GM12878 (cell line): ENCODE results near the gene RNF150. TPM values are rescaled to one million over a fixed set of nuclear protein-coding genes. Genes with fewer than 3 reads are reported as not detected.

Experiments used
- ATAC-seq: fragments of 200-7000 bp; cut with Tn5 transposase; 3 replicates; pipeline ENCODE4 v1.9.1; 2020; ENCODE audit warnings: mild to moderate bottlenecking, moderate library complexity
- BruUV-seq: library from RNA; stranded (reverse); fragments of 400-500 nt; replicated peaks from 2 replicates; lab custom pipeline; 2021; lab: Mats Ljungman, UMichigan
- CTCF ChIA-PET: fragments of 300-600 bp; sonication (Branson Sonifier 250); formaldehyde crosslinking; extraction: SDS; loops from one replicate; lab custom pipeline; 2021; ENCODE audit warnings: inconsistent platforms; lab: Yijun Ruan, JAX
- POLR2A ChIA-PET: fragments of 350-600 bp; formaldehyde crosslinking; extraction: SDS; loops from one replicate; lab custom pipeline; 2021; ENCODE audit warnings: inconsistent platforms; lab: Charles Lee
- RAD21 ChIA-PET: fragments of 300-600 bp; sonication (Branson Sonifier 250); formaldehyde crosslinking; loops from one replicate; lab custom pipeline; 2023; ENCODE audit warnings: antibody characterized with exemption; ENCODE audit not compliant: unreplicated experiment; lab: Charles Lee
- SMC1A ChIA-PET: fragments of 300-600 bp; sonication (Branson Sonifier 250); formaldehyde crosslinking; loops from one replicate; lab custom pipeline; 2023; ENCODE audit not compliant: unreplicated experiment, uncharacterized antibody; lab: Charles Lee
- DNase-seq: peaks from one replicate; pipeline ENCODE4 v3.0.0-alpha.2; 2011; ENCODE audit warnings: low read depth, low spot score
- FAIRE-seq: peaks from 3 replicates; lab custom pipeline; 2011; peaks lifted over from hg19 to GRCh38; lab: Jason Lieb, UNC
- H2AFZ ChIP-seq: 2 replicates; pipeline ENCODE4 v1.6.0; 2011; ENCODE audit warnings: low read depth, low read length, control low read depth; ENCODE audit not compliant: control insufficient read depth
- H3K27ac ChIP-seq: 2 replicates; pipeline ENCODE4 v1.5.1; 2011; ENCODE audit warnings: control low read depth; ENCODE audit not compliant: control insufficient read depth, insufficient read depth
- H3K27me3 ChIP-seq, 2 experiments: replicated peaks in 1 of 2; 2 replicates each; pipeline versions ENCODE4 v1.6.0 to v1.6.1; 2011; ENCODE audit warnings: low read length in 1 of 2; ENCODE audit not compliant: control insufficient read depth in 2 of 2, insufficient read depth in 2 of 2
- H3K36me3 ChIP-seq, 2 experiments: 2 replicates each; pipeline ENCODE4 v1.5.1; 2011; ENCODE audit warnings: low read length in 1 of 2; ENCODE audit not compliant: control insufficient read depth in 2 of 2, insufficient read depth in 2 of 2
- H3K4me1 ChIP-seq: 2 replicates; pipeline ENCODE4 v1.6.1; 2011; ENCODE audit warnings: mild to moderate bottlenecking, low read length, moderate library complexity, mixed read lengths; ENCODE audit not compliant: control insufficient read depth, insufficient read depth
- H3K4me2 ChIP-seq: 2 replicates; pipeline ENCODE4 v1.6.0; 2011; ENCODE audit warnings: control low read depth; ENCODE audit not compliant: control insufficient read depth, insufficient read depth
- H3K4me3 ChIP-seq: fragments of 200-600 bp; sonication (generic); 2 replicates; pipeline ENCODE4 v1.5.1; 2016
- H3K79me2 ChIP-seq: 2 replicates; pipeline ENCODE4 v1.6.0; 2011; ENCODE audit warnings: low read length; ENCODE audit not compliant: control insufficient read depth, insufficient read depth
- H3K9ac ChIP-seq: 2 replicates; pipeline ENCODE4 v1.8.0; 2011; ENCODE audit warnings: low read length, control low read depth, mixed read lengths; ENCODE audit not compliant: control insufficient read depth, insufficient read depth
- H3K9me3 ChIP-seq: replicated peaks from 3 replicates; pipeline ENCODE4 v1.5.1; 2011; ENCODE audit warnings: mild to moderate bottlenecking, low read length; ENCODE audit not compliant: control insufficient read depth, insufficient read depth
- H4K20me1 ChIP-seq: 2 replicates; pipeline ENCODE4 v1.6.0; 2011; ENCODE audit not compliant: control insufficient read depth, insufficient read depth
- ZBTB11 ChIP-seq: fragments of 450-650 bp; formaldehyde crosslinking; IDR thresholded peaks from 2 replicates; pipeline ENCODE4 v1.5.0; 2022; ENCODE audit warnings: mild to moderate bottlenecking, missing genetic modification characterization
- WGBS: methylation state at CpG from one replicate; pipeline ENCODE4 v1.1.6; 2016; ENCODE audit warnings: low lambda C conversion rate; ENCODE audit not compliant: insufficient replicate concordance, insufficient coverage; ENCODE audit errors: missing lambda C conversion rate; 5-methylcytosine and 5-hydroxymethylcytosine counted together
- in situ Hi-C: fragments of 300-500 bp; cut with MboI; formaldehyde crosslinking; loops from 9 replicates; pipeline ENCODE4 v1.14.3; 2018; ENCODE audit warnings: mixed read lengths
- intact Hi-C: fragments of 100-400 bp; cut with micrococcal nuclease; formaldehyde crosslinking; loops from one replicate; pipeline ENCODE4 v1.14.2; 2022; ENCODE audit not compliant: unreplicated experiment
- polyA plus RNA-seq, 11 experiments: library from polyadenylated mRNA; depleted of rRNA in 4 of 11; unstranded in 6 of 11; stranded (reverse) in 5 of 11; fragments of >200 nt; fragmentation: Nextera tagmentation in 4 of 11; fragmentation: Illumina TruSeq in 1 of 11; extraction: Ambion mirVana in 4 of 11; extraction: Trizol in 1 of 11; gene quantifications; 1 replicate in 1 of 11; 2 replicates in 10 of 11; pipeline versions ENCODE4 v1.2.1 to v1.2.3, GENCODE V29; 2011 to 2016; ENCODE audit warnings: inconsistent platforms in 2 of 11, missing spikeins in 2 of 11, low read depth in 1 of 11
- total RNA-seq, 4 experiments: library from RNA; depleted of rRNA in 3 of 4; stranded (reverse); fragments of >200 nt in 3 of 4; fragmentation: Illumina TruSeq in 1 of 4; extraction: Trizol in 1 of 4; gene quantifications; 2 replicates each; pipeline versions ENCODE4 v1.2.1 to v1.2.3, GENCODE V29; 2013 to 2021

RNF150 gene
- total and polyA plus RNA-seq, 10 of the 15 experiments (the other 5 are each of a cell fraction or from before 2014, with no cell fraction given): 0.01 to 2.3 (median 0.04) TPM; not detected in 6

GRCh38 chr4:140875746-140876452 lies 257.4 kb downstream of the RNF150 start:
- intact Hi-C loops (no loop called here), in situ Hi-C loops (no loop called here)
- Histone ChIP-seq H3K9me3 (no peaks in the 10 kb centered on the region; the same call in 2 of the 3 replicates), H3K27ac (no peak overlapping the region), H3K9ac (no peak overlapping the region), H3K36me3 (no peaks in the 10 kb centered on the region), H2AFZ (no peak overlapping the region), H3K4me1 (no peaks in the 10 kb centered on the region), H3K4me2 (no peak overlapping the region), H4K20me1 (no peaks in the 10 kb centered on the region), H3K4me3 (no peak overlapping the region), H3K79me2 (no peaks in the 10 kb centered on the region), H3K27me3 (peaks cover 0 to 3% of the 10 kb centered on the region in 2 experiments; a peak in 1 of 4 replicates)
- ChIA-PET SMC1A (interaction anchor here (0.7 to 1.4 kb wide), 2 partner anchors 11 to 338 kb away, joined by 3 read pairs; no protein-coding TSS in a partner anchor), POLR2A (no interaction called here), RAD21 (no interaction called here), CTCF (interaction anchor here (1.3 kb wide), 1 partner anchor 13 kb away, joined by 3 read pairs; no protein-coding TSS in a partner anchor)
- no peak for ATAC-seq
- FAIRE-seq: no peak
- no peak for TF ChIP-seq ZBTB11 (CRISPR knock-in tag)
- no TSS peak for BruUV-seq
- no peak for DNase-seq
- WGBS: 0% methylated on average over 1 of the region's 1 CpG
